LNCaP clone FGC (cell line): Measurements from ENCODE around the gene AGPAT3.

Experiments
- DNase-seq: peaks from one replicate; pipeline ENCODE4 v3.0.0-alpha.2; 2011; ENCODE audit warnings: low read depth
- H3K4me3 ChIP-seq: 2 replicates; pipeline ENCODE4 v1.5.1; 2011; ENCODE audit warnings: mild to moderate bottlenecking, low read depth, low read length, control low read depth
- CTCF ChIP-seq: IDR thresholded peaks from 2 replicates; pipeline ENCODE4 v1.5.1; 2012; ENCODE audit warnings: mild to moderate bottlenecking; ENCODE audit not compliant: control insufficient read depth, insufficient read depth; ENCODE audit errors: extremely low read depth

The AGPAT3 gene

GRCh38 chr21:43902441-43902840 is 37.4 kb downstream of the AGPAT3 start:
- TF ChIP-seq CTCF, result no peak
- no peak overlapping the region for H3K4me3 ChIP-seq
- DNase-seq, result no peak

- 0 out of 2 replicates have a peak overlapping the region, but pooled peaks have one; percentile 9 for H3K4me3 ChIP-seq
- no peak for TF ChIP-seq CTCF
- DNase-seq, result peak; percentile 73
Observed at GRCh38 chr21:43903451-43904091, 38.5 kb downstream of the AGPAT3 start.

- H3K4me3 ChIP-seq, result no peak overlapping the region
- DNase-seq, result no peak
- no peak for TF ChIP-seq CTCF
Observed at GRCh38 chr21:43904331-43904781, 39.3 kb downstream of the AGPAT3 start.

- no peak for TF ChIP-seq CTCF
- no peak for DNase-seq
- no peak overlapping the region for H3K4me3 ChIP-seq
Observed at GRCh38 chr21:43905726-43906455, 40.9 kb downstream of the AGPAT3 start.

GRCh38 chr21:43906585-43907370 is 41.8 kb downstream of the AGPAT3 start:
- no peak overlapping the region for H3K4me3 ChIP-seq
- DNase-seq, result no peak
- TF ChIP-seq CTCF, result no peak

GRCh38 chr21:43907751-43908150 is 42.7 kb downstream of the AGPAT3 start:
- H3K4me3 ChIP-seq, result no peak overlapping the region
- TF ChIP-seq CTCF, result no peak
- no peak for DNase-seq
